SU-DHL-6 (cell line): Measurements from ENCODE around the gene THEMIS.

Experiments
- H2AFZ ChIP-seq: fragments of 200-600 bp; sonication (generic); 2 replicates; pipeline ENCODE4 v1.6.1; 2014; ENCODE audit warnings: low read depth, mild to moderate bottlenecking, moderate library complexity, mixed read lengths, antibody characterized with exemption, low read length; ENCODE audit not compliant: severe bottlenecking
- H3F3A ChIP-seq: fragments of 200-600 bp; shearing (Covaris generic); 2 replicates; pipeline ENCODE4 v1.6.0; 2016; ENCODE audit warnings: antibody characterized with exemption, mild to moderate bottlenecking; ENCODE audit not compliant: insufficient read depth
- H3K27ac ChIP-seq: fragments of 200-600 bp; sonication (generic); 2 replicates; pipeline ENCODE4 v1.5.1; 2016; ENCODE audit warnings: low read depth, mild to moderate bottlenecking, low read length, moderate library complexity, mixed read lengths
- H3K27me3 ChIP-seq: fragments of 200-600 bp; sonication (generic), shearing (Covaris generic); 2 replicates; pipeline ENCODE4 v1.6.0; 2014; ENCODE audit warnings: mild to moderate bottlenecking, low read length
- H3K36me3 ChIP-seq: fragments of 200-600 bp; sonication (generic); 2 replicates; pipeline ENCODE4 v1.6.1; 2014; ENCODE audit warnings: mild to moderate bottlenecking, low read length, mixed read lengths
- H3K4me2 ChIP-seq: fragments of 300-600, 200-600 bp; shearing (Covaris generic), sonication (generic); 2 replicates; pipeline ENCODE4 v1.6.0; 2014; ENCODE audit warnings: low read length, low read depth, mild to moderate bottlenecking; ENCODE audit not compliant: poor library complexity, severe bottlenecking
- H3K4me3 ChIP-seq: fragments of 200-600 bp; sonication (generic); 2 replicates; pipeline ENCODE4 v1.5.1; 2014; ENCODE audit warnings: antibody characterized with exemption, low read length, mild to moderate bottlenecking, mixed read lengths; ENCODE audit not compliant: insufficient read depth, poor library complexity, severe bottlenecking
- H3K79me2 ChIP-seq: fragments of 200-600 bp; sonication (generic); 2 replicates; pipeline ENCODE4 v1.6.1; 2014; ENCODE audit warnings: mild to moderate bottlenecking, low read length, moderate library complexity; ENCODE audit not compliant: insufficient read depth
- H3K9ac ChIP-seq: fragments of 200-600 bp; sonication (generic); 2 replicates; pipeline ENCODE4 v1.7.0; 2014; ENCODE audit warnings: mild to moderate bottlenecking, low read length
- H3K9me2 ChIP-seq: fragments of 200-600 bp; sonication (generic); replicated peaks from 2 replicates; pipeline ENCODE4 v1.6.1; 2014; ENCODE audit warnings: low read length; ENCODE audit not compliant: insufficient read depth
- H3K9me3 ChIP-seq: fragments of 200-600 bp; sonication (generic); 2 replicates; pipeline ENCODE4 v1.6.1; 2014; ENCODE audit warnings: low read length, mixed read lengths; ENCODE audit not compliant: insufficient read depth
- H4K20me1 ChIP-seq: fragments of 200-600 bp; sonication (generic); 2 replicates; pipeline ENCODE4 v1.6.1; 2014; ENCODE audit warnings: low read depth, mild to moderate bottlenecking, antibody characterized with exemption, low read length, moderate library complexity, mixed read lengths
- CTCF ChIP-seq: fragments of 200-600 bp; sonication (generic); IDR thresholded peaks from one replicate; pipeline ENCODE4 v1.5.1; 2017; ENCODE audit warnings: antibody characterized with exemption, mild to moderate bottlenecking, low read length, moderate library complexity; ENCODE audit not compliant: insufficient read depth, poor library complexity, severe bottlenecking
- EZH2phosphoT487 ChIP-seq: fragments of 200-600 bp; sonication (generic), shearing (Covaris generic); conservative IDR thresholded peaks from 2 replicates; pipeline ENCODE4 v1.6.1; 2018; ENCODE audit warnings: mild to moderate bottlenecking, antibody characterized with exemption, low read length, moderate library complexity, mixed read lengths

Gene THEMIS

GRCh38 chr6:127684501-127684900 is 216.4 kb downstream of the THEMIS start:
- no peak overlapping the region for H2AFZ ChIP-seq
- no peaks in the 10 kb centered on the region for H3K9me2 ChIP-seq
- H4K20me1 ChIP-seq: no peaks in the 10 kb centered on the region
- no peaks in the 10 kb centered on the region for H3K79me2 ChIP-seq
- no peak overlapping the region for H3K27ac ChIP-seq
- no peak overlapping the region for H3K9ac ChIP-seq
- no peaks in the 10 kb centered on the region for H3K9me3 ChIP-seq
- TF ChIP-seq CTCF (no peak), EZH2phosphoT487 (no peak)
- no peaks in the 10 kb centered on the region for H3K36me3 ChIP-seq
- H3F3A ChIP-seq: no peaks in the 10 kb centered on the region
- no peak overlapping the region for H3K4me2 ChIP-seq
- H3K27me3 ChIP-seq: no peaks in the 10 kb centered on the region
- no peak overlapping the region for H3K4me3 ChIP-seq
